A549 (cell line): ENCODE results near the gene CHD1. TPM values are rescaled to one million over a fixed set of nuclear protein-coding genes. Genes with fewer than 3 reads are reported as not detected.

Experiments used
- ATAC-seq, 2 experiments: fragments of 200-7000 bp in 1 of 2; fragments of >200 bp in 1 of 2; cut with Nextera tagmentation in 1 of 2; cut with Tn5 transposase in 1 of 2; 3 replicates each; pipeline versions ENCODE4 v1.8.0 to v1.9.1; 2018 to 2020; ENCODE audit warnings: mild to moderate bottlenecking in 1 of 2, moderate library complexity in 1 of 2
- CTCF ChIA-PET: fragments of 300-600 bp; sonication (Branson Sonifier 250); formaldehyde crosslinking; extraction: SDS; loops from one replicate; lab custom pipeline; 2021; ENCODE audit warnings: antibody characterized with exemption, inconsistent platforms; lab: Yijun Ruan, JAX
- POLR2A ChIA-PET: fragments of 350-600 bp; formaldehyde crosslinking; extraction: SDS; loops from one replicate; lab custom pipeline; 2021; ENCODE audit warnings: antibody characterized with exemption, inconsistent platforms; lab: Yijun Ruan, JAX
- DNase-seq, 2 experiments: peaks; one replicate each; pipeline versions ENCODE4 v3.0.0 to v3.0.0-alpha.2; 2011 to 2016; ENCODE audit warnings: low read depth in 1 of 2, low spot score in 1 of 2
- FAIRE-seq: peaks from 2 replicates; lab custom pipeline; 2011; peaks lifted over from hg19 to GRCh38; lab: Jason Lieb, UNC
- H3K27ac ChIP-seq, 2 experiments: fragments of >200 bp; sonication (Bioruptor Twin); formaldehyde crosslinking; 3 replicates each; pipeline ENCODE4 v1.5.1; 2016 to 2017
- H3K4me1 ChIP-seq: fragments of >200 bp; sonication (Bioruptor Twin); formaldehyde crosslinking; 3 replicates; pipeline ENCODE4 v1.6.1; 2016
- H3K4me2 ChIP-seq: fragments of >200 bp; sonication (Bioruptor Twin); formaldehyde crosslinking; 3 replicates; pipeline ENCODE4 v1.6.1; 2016
- H3K4me3 ChIP-seq: fragments of >200 bp; sonication (Bioruptor Twin); formaldehyde crosslinking; 3 replicates; pipeline ENCODE4 v1.5.1; 2016
- H3K9me3 ChIP-seq: fragments of >200 bp; sonication (Bioruptor Twin); formaldehyde crosslinking; 3 replicates; pipeline ENCODE4 v1.6.1; 2016
- BHLHE40 ChIP-seq: IDR thresholded peaks from 2 replicates; pipeline ENCODE4 v1.6.1; 2012; ENCODE audit warnings: low read depth, low read length, inconsistent platforms
- CBX8 ChIP-seq: fragments of 200-600 bp; sonication (generic); IDR thresholded peaks from 2 replicates; pipeline ENCODE4 v1.6.1; 2016
- CEBPB ChIP-seq, 2 experiments: fragments of >200 bp in 1 of 2; sonication (Bioruptor Twin) in 1 of 2; formaldehyde crosslinking in 1 of 2; IDR thresholded peaks; 2 replicates each; pipeline ENCODE4 v1.6.1; 2012 to 2016
- CHD2 ChIP-seq: fragments of 150-350 bp; IDR thresholded peaks from 2 replicates; pipeline ENCODE4 v1.6.1; 2014; ENCODE audit warnings: low read length; ENCODE audit not compliant: partially characterized antibody
- FOXS1 ChIP-seq: fragments of 250-450 bp; sonication (Bioruptor Pico); IDR thresholded peaks from 2 replicates; pipeline ENCODE4 v1.5.0; 2020; ENCODE audit warnings: mild to moderate bottlenecking, moderate library complexity
- HDAC2 ChIP-seq: fragments of 200-600 bp; sonication (generic); IDR thresholded peaks from 2 replicates; pipeline ENCODE4 v1.6.1; 2016
- HES2 ChIP-seq: fragments of >200 bp; sonication (Bioruptor Twin); formaldehyde crosslinking; IDR thresholded peaks from 2 replicates; pipeline ENCODE4 v1.6.1; 2016
- HOXB5 ChIP-seq: fragments of 250-450 bp; sonication (Bioruptor Pico); IDR thresholded peaks from 2 replicates; pipeline ENCODE4 v1.5.0; 2020; ENCODE audit warnings: mild to moderate bottlenecking, moderate library complexity
- JUN ChIP-seq, 2 experiments: fragments of >200 bp; sonication (Bioruptor Twin); formaldehyde crosslinking; IDR thresholded peaks; 2 replicates in 1 of 2; 3 replicates in 1 of 2; pipeline ENCODE4 v1.6.1; 2016 to 2017
- JUNB ChIP-seq: fragments of >200 bp; sonication (Bioruptor Twin); formaldehyde crosslinking; IDR thresholded peaks from 2 replicates; pipeline ENCODE4 v1.6.1; 2016
- KDM1A ChIP-seq: fragments of 200-600 bp; sonication (generic); IDR thresholded peaks from 2 replicates; pipeline ENCODE4 v1.6.1; 2016; ENCODE audit warnings: low read depth, mild to moderate bottlenecking
- MAFK ChIP-seq: fragments of 450-650 bp; IDR thresholded peaks from 2 replicates; pipeline ENCODE4 v1.6.1; 2014; ENCODE audit not compliant: partially characterized antibody
- NFE2L2 ChIP-seq: fragments of 150-350 bp; conservative IDR thresholded peaks from 2 replicates; pipeline ENCODE4 v1.6.1; 2014; ENCODE audit warnings: low read length
- NPAS2 ChIP-seq: fragments of 250-450 bp; sonication (Bioruptor Pico); IDR thresholded peaks from 2 replicates; pipeline ENCODE4 v1.8.0; 2022; ENCODE audit warnings: mild to moderate bottlenecking, moderate library complexity, borderline replicate concordance
- RAD21 ChIP-seq, 2 experiments: fragments of >200 bp in 1 of 2; sonication (Bioruptor Twin) in 1 of 2; formaldehyde crosslinking in 1 of 2; IDR thresholded peaks in 1 of 2; conservative IDR thresholded peaks in 1 of 2; 2 replicates in 1 of 2; 3 replicates in 1 of 2; pipeline ENCODE4 v1.6.1; 2012 to 2018; ENCODE audit warnings: inconsistent platforms in 1 of 2
- RCOR1 ChIP-seq: fragments of 150-350 bp; IDR thresholded peaks from 2 replicates; pipeline ENCODE4 v1.6.1; 2014; ENCODE audit warnings: antibody characterized with exemption, low read length, low read depth
- REST ChIP-seq: fragments of 200-600 bp; sonication (generic); IDR thresholded peaks from 2 replicates; pipeline ENCODE4 v1.6.1; 2016; ENCODE audit warnings: antibody characterized with exemption, mild to moderate bottlenecking, moderate library complexity
- RFX5 ChIP-seq: fragments of 450-650 bp; IDR thresholded peaks from 2 replicates; pipeline ENCODE4 v1.7.1; 2014; ENCODE audit warnings: antibody characterized with exemption, mild to moderate bottlenecking, moderate library complexity
- RNF2 ChIP-seq: fragments of 200-600 bp; sonication (generic); IDR thresholded peaks from 2 replicates; pipeline ENCODE4 v1.6.1; 2016; ENCODE audit warnings: low read depth, mild to moderate bottlenecking, antibody characterized with exemption, moderate library complexity, borderline replicate concordance
- TP53 ChIP-seq: fragments of 250-450 bp; sonication (Bioruptor Pico); IDR thresholded peaks from 2 replicates; pipeline ENCODE4 v1.5.0; 2021; ENCODE audit warnings: mild to moderate bottlenecking, moderate library complexity
- USF2 ChIP-seq: fragments of 450-650 bp; IDR thresholded peaks from 2 replicates; pipeline ENCODE4 v1.6.1; 2014; ENCODE audit warnings: antibody characterized with exemption
- WGBS: methylation state at CpG from one replicate; pipeline ENCODE4 v1.1.6; 2017; ENCODE audit errors: missing lambda C conversion rate; 5-methylcytosine and 5-hydroxymethylcytosine counted together
- polyA plus RNA-seq, 4 experiments: library from polyadenylated mRNA; depleted of rRNA in 3 of 4; stranded (reverse); fragments of >200 nt; fragmentation: RNase III in 1 of 4; extraction: RNeasy Plus Mini Kit Qiagen cat#74134 plus additional on column Dnase treatment in 1 of 4; gene quantifications; 2 replicates in 3 of 4; 3 replicates in 1 of 4; pipeline ENCODE4 v1.2.3, GENCODE V29; 2011 to 2017
- TF ChIP-seq, protein P1 (sequence below): fragments of >200 bp; sonication (Bioruptor Twin); formaldehyde crosslinking; IDR thresholded peaks from 3 replicates; pipeline ENCODE4 v1.5.1; 2016
- TF ChIP-seq, protein P2 (sequence below): IDR thresholded peaks from 2 replicates; pipeline ENCODE4 v1.6.1; 2012; ENCODE audit warnings: low read depth, borderline replicate concordance

The CHD1 gene
- polyA plus RNA-seq, 2 of the 4 experiments (the other 2 are of a cell fraction): 25.9 to 53.9 TPM

DNA sequence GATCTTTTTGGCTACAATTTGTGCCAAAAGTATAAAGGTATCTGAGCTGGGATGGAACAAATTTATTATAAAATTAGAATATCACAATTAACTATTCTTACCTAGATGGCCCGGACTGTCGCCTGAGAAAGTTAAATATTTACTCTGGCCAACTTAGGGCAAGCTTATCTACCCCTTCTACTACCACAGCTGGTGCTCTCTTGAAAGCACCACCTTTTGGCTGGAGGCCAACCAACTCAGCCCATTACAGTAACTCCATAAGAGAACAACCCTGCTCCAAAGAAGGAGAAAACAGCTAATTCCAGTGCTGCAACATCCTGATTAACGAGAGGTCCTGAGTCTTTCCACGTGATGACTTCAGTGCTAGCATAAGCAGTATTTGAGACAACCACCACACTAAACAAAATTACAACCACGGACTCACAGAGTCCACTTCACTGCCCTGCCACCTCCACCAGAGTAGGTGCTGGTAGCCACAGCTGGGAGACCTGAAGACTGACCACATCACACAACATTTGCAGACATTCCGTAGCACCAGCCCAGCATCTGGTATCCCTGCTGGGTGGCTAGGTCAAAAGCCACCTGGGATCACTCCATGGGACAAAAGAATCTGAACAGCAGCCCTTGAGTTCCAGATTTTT is 112.1 kb downstream of the CHD1 start (continued):
- TF ChIP-seq REST (no peak), CHD2 (no peak)

DNA sequence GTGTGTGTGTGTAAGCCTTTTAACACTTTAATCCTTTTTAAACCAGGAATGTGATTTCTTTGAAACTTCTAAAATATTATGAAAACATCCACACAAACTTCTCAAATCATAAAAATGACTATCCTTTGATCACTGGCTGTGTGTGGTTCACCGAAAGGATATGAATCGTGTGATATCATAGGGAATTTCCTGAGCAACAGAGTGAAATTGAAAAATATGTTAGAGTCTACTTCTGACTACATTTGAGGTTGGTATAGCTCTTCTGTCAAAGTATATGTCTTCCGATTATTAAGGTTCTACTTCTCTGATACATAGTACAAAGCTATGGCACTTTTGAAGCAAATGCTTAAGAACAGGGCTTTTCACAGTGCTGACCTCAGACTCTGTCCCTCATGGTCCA is 115.1 kb downstream of the CHD1 start:
- Histone ChIP-seq H3K4me2 (no peak overlapping the region), H3K9me3 (no peaks in the 10 kb centered on the region), H3K27ac (no peak overlapping the region), H3K4me1 (no peaks in the 10 kb centered on the region), H3K4me3 (no peak overlapping the region)
- FAIRE-seq: no peak
- TF ChIP-seq BHLHE40 (no peak), CEBPB (IDR thresholded peaks at IDR 0.05) (no peak), RAD21 (conservative IDR thresholded peaks at IDR 0.05 in 1 of 2, IDR thresholded peaks at IDR 0.05 in 1 of 2) (no peak), JUN (IDR thresholded peaks at IDR 0.05) (no peak), RCOR1 (no peak), JUNB (no peak), HDAC2 (no peak), HOXB5 (no peak), KDM1A (no peak), NFE2L2 (no peak)
- TF ChIP-seq, protein P1, sequence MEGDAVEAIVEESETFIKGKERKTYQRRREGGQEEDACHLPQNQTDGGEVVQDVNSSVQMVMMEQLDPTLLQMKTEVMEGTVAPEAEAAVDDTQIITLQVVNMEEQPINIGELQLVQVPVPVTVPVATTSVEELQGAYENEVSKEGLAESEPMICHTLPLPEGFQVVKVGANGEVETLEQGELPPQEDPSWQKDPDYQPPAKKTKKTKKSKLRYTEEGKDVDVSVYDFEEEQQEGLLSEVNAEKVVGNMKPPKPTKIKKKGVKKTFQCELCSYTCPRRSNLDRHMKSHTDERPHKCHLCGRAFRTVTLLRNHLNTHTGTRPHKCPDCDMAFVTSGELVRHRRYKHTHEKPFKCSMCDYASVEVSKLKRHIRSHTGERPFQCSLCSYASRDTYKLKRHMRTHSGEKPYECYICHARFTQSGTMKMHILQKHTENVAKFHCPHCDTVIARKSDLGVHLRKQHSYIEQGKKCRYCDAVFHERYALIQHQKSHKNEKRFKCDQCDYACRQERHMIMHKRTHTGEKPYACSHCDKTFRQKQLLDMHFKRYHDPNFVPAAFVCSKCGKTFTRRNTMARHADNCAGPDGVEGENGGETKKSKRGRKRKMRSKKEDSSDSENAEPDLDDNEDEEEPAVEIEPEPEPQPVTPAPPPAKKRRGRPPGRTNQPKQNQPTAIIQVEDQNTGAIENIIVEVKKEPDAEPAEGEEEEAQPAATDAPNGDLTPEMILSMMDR: no peak
- POLR2A ChIA-PET: no interaction called here
- CTCF ChIA-PET: no interaction called here
- DNase-seq: no peak
- WGBS: 74% methylated on average over 3 of the region's 3 CpGs
- no peak for ATAC-seq

DNA sequence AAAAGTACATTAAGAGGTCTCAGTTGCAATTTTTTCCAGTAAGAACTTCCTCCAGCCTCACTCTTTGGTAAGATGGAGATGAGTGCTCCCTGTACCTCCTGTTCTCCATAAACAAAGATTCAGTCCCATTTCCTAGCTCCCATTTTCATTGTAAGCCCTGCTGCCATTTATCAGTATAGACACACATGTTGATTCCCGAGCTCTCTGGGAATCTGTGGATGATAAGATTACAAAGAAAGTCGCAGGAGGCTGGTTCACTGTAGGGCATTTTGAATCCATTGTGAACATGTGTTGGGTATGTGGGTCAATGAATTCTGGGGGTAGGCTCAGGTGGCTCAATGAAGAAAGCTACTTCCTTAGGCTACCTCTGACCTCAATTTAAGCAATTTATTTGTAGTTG is 118.6 kb downstream of the CHD1 start:
- 6% methylated on average over 2 of the region's 2 CpGs for WGBS
- no peak overlapping the region for H3K4me2 ChIP-seq
- POLR2A ChIA-PET: no interaction called here
- peaks cover 11% of the 10 kb centered on the region; the same call in 2 of the 3 replicates for H3K9me3 ChIP-seq
- CTCF ChIA-PET: interaction anchor here (1.1 to 2.2 kb wide), 2 partner anchors 14 to 18 kb away, joined by 7 read pairs; no protein-coding TSS in a partner anchor
- TF ChIP-seq, protein P2, sequence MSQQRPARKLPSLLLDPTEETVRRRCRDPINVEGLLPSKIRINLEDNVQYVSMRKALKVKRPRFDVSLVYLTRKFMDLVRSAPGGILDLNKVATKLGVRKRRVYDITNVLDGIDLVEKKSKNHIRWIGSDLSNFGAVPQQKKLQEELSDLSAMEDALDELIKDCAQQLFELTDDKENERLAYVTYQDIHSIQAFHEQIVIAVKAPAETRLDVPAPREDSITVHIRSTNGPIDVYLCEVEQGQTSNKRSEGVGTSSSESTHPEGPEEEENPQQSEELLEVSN: no peak
- no peak for TF ChIP-seq NPAS2
- no peak for TF ChIP-seq REST
- TF ChIP-seq USF2: no peak
- TF ChIP-seq KDM1A: no peak
- no peak for TF ChIP-seq FOXS1 (CRISPR knock-in tag)
- TF ChIP-seq MAFK: no peak
- TF ChIP-seq CBX8: no peak
- no peak for TF ChIP-seq RNF2
- TF ChIP-seq RAD21 (conservative IDR thresholded peaks at IDR 0.05 in 1 of 2, IDR thresholded peaks at IDR 0.05 in 1 of 2): no peak
- TF ChIP-seq RFX5: no peak
- no peak for TF ChIP-seq NFE2L2
- no peak for TF ChIP-seq HES2
- TF ChIP-seq TP53 (CRISPR knock-in tag): no peak
- no peak for ATAC-seq
- no peak overlapping the region for H3K4me3 ChIP-seq
- no peak for DNase-seq
- H3K4me1 ChIP-seq: no peaks in the 10 kb centered on the region
- FAIRE-seq: no peak
- H3K27ac ChIP-seq: no peak overlapping the region
